Keratinocyte (primary cell): ENCODE results near the gene GPATCH1.

ENCODE experiments used
- EZH2 ChIP-seq: IDR thresholded peaks from one replicate; pipeline ENCODE4 v1.6.1; 2012; ENCODE audit warnings: inconsistent platforms, mild to moderate bottlenecking, low read length, moderate library complexity
- TF ChIP-seq, protein P1 (sequence below), 3 experiments: IDR thresholded peaks in 1 of 3; conservative IDR thresholded peaks in 1 of 3; optimal IDR thresholded peaks in 1 of 3; 2 replicates in 2 of 3; 3 replicates in 1 of 3; pipeline versions ENCODE3 to v1.5.1; 2011; ENCODE audit warnings: low read length in 3 of 3, mild to moderate bottlenecking in 3 of 3, moderate library complexity in 2 of 3, control low read depth in 1 of 3, inconsistent platforms in 1 of 3; ENCODE audit not compliant: insufficient read depth in 2 of 3; ENCODE audit errors: extremely low read depth in 1 of 3

DNA sequence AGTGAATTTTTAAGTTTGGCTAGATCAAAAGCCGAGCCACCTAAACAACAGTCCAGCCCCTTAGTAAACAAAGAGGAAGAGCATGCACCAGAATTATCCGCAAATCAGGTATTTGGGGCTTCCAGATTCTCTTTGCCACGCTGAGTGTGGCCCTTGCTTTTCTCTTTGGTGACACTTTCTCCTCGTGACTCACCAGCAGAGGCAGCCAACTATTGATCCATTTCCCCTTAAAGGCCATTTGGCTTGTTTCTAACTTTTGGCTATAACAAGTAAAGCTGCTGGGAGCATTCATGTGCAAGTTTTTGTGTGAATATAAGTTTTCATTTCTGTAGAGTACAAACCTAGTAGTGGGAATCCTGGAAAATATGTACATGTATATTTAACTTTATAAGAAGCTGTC, 33.3 kb downstream of the GPATCH1 start:
- TF ChIP-seq, protein P1, sequence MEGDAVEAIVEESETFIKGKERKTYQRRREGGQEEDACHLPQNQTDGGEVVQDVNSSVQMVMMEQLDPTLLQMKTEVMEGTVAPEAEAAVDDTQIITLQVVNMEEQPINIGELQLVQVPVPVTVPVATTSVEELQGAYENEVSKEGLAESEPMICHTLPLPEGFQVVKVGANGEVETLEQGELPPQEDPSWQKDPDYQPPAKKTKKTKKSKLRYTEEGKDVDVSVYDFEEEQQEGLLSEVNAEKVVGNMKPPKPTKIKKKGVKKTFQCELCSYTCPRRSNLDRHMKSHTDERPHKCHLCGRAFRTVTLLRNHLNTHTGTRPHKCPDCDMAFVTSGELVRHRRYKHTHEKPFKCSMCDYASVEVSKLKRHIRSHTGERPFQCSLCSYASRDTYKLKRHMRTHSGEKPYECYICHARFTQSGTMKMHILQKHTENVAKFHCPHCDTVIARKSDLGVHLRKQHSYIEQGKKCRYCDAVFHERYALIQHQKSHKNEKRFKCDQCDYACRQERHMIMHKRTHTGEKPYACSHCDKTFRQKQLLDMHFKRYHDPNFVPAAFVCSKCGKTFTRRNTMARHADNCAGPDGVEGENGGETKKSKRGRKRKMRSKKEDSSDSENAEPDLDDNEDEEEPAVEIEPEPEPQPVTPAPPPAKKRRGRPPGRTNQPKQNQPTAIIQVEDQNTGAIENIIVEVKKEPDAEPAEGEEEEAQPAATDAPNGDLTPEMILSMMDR (optimal IDR thresholded peaks at IDR 0.05 in 1 of 3, IDR thresholded peaks at IDR 0.05 in 1 of 3, conservative IDR thresholded peaks at IDR 0.05 in 1 of 3; ENCODE audit: extremely low read depth in 1 of 3, insufficient read depth in 2 of 3, low read length in 3 of 3): no peak
- TF ChIP-seq EZH2: no peak
